Measurements from ENCODE around the gene HS1BP3. TPM values are rescaled to one million over a fixed set of nuclear protein-coding genes. Genes with fewer than 3 reads are reported as not detected.

HS1BP3 gene
- total and polyA plus RNA-seq, 10 donors, result 8.8 to 38.0 (median 25.9) TPM

DNA sequence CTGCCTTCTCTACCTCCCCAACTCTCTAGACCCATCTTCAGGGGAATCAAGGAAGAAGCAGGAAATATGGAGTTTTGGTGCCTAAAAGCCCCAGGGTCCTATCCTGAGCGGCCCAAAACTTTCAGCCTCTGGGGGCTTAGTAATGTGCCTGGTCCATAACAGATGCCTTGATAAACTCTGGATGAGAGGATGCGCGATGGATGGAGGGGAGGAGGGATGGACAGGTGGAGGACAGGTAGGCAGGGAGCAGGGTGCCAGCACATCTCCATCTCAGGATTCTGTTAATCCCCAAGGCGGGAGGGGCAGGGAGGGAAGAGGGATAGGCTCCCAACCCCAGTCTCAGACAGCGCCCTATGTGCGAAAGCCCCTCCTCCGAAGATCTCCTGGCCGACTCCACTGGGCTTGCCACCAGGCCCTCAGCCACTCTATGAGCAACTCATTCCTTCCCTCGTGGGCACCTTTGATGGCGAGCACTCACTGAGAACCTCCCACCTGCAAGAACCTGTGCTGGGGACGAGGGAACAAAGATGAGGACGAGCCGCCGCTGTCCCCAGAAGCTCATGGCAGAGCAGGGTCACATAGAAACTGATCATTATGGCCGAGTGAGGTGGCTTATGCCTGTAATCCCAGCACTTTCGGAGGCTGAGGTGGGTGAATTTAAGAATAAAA is 23.1 kb downstream of the HS1BP3 start:
- intact Hi-C loops (cut with DNase I; ENCODE audit: low total_unique reads), result no loop called here
- peak; percentile 54 for DNase-seq
- 87 to 92% (median 90%) methylated on average over 16 of the region's 16 CpGs for WGBS, 5 donors
- TF ChIP-seq, protein P1, sequence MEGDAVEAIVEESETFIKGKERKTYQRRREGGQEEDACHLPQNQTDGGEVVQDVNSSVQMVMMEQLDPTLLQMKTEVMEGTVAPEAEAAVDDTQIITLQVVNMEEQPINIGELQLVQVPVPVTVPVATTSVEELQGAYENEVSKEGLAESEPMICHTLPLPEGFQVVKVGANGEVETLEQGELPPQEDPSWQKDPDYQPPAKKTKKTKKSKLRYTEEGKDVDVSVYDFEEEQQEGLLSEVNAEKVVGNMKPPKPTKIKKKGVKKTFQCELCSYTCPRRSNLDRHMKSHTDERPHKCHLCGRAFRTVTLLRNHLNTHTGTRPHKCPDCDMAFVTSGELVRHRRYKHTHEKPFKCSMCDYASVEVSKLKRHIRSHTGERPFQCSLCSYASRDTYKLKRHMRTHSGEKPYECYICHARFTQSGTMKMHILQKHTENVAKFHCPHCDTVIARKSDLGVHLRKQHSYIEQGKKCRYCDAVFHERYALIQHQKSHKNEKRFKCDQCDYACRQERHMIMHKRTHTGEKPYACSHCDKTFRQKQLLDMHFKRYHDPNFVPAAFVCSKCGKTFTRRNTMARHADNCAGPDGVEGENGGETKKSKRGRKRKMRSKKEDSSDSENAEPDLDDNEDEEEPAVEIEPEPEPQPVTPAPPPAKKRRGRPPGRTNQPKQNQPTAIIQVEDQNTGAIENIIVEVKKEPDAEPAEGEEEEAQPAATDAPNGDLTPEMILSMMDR (IDR thresholded peaks at IDR 0.05 in 8 of 11, conservative IDR thresholded peaks at IDR 0.05 in 3 of 11), result no peak
- no peak for TF ChIP-seq POLR2AphosphoS5 (IDR thresholded peaks at IDR 0.05)
- no peak for TF ChIP-seq POLR2A (IDR thresholded peaks at IDR 0.05)
- H3K27ac ChIP-seq, result no peak overlapping the region
- H3K4me3 ChIP-seq, result no peak overlapping the region
- peaks cover 0 to 87% (median 27%) of the 10 kb centered on the region in 6 donors for H3K36me3 ChIP-seq
- H3K4me1 ChIP-seq, result peaks cover 0 to 11% (median 4%) of the 10 kb centered on the region in 6 donors
- H3K27me3 ChIP-seq (replicated peaks in 1 of 7), result no peaks in the 10 kb centered on the region
- H3K9me3 ChIP-seq, result no peaks in the 10 kb centered on the region

DNA sequence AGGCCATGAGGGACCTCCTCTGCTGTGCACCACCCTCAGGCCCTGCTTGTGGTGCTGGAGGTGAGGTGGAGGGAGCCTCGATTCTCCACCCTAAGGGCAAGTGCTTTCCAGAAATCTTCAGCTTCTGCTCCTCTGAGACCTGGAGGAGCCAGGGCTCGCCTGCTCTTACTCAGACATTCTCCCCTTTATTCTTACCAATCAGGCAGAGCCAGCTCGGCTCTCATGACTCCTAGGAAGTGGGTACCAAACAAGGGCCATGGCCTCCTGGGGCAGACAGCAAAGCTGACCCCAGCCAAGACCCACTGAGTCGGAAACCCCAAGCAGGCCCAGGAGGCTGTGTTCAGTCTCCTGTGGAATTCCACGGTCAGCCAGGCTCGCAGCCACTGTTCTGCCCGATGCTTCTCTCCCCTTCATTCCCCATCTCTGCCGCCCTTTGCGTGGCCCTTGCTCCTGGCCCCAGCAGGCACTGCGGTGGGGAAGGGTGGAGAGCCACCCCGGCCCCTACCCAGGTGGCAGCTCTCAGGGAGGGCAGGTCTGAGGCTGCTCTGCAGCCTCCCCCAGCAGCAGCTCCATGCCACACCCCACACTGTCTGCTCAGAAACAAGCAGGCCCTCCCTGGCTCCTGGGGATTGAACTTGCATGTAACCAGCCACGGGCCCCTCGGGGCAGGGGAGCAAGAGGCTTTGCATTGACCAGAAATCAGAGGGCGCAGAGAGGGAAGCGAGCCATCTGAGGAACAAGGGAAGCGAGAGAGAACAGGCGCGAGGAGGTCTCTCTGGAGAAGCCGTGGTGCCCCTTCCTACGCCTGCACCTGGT is 24.0 kb downstream of the HS1BP3 start:
- TF ChIP-seq POLR2A (IDR thresholded peaks at IDR 0.05), result no peak
- TF ChIP-seq POLR2AphosphoS5 (IDR thresholded peaks at IDR 0.05), result no peak
- TF ChIP-seq, protein P1 (IDR thresholded peaks at IDR 0.05 in 8 of 11, conservative IDR thresholded peaks at IDR 0.05 in 3 of 11), result no peak
- DNase-seq, result peak; percentile 72
- Histone ChIP-seq H3K4me3 (no peak overlapping the region), H3K9me3 (no peaks in the 10 kb centered on the region), H3K4me1 (peaks cover 0 to 11% (median 2%) of the 10 kb centered on the region in 6 donors), H3K36me3 (peaks cover 0 to 87% (median 36%) of the 10 kb centered on the region in 6 donors), H3K27me3 (replicated peaks in 1 of 7) (no peaks in the 10 kb centered on the region), H3K27ac (no peak overlapping the region)
- 79 to 91% (median 86%) methylated on average over 18 to 20 of the region's 20 CpGs for WGBS, 5 donors
- intact Hi-C loops (cut with DNase I; ENCODE audit: low total_unique reads), result no loop called here

DNA sequence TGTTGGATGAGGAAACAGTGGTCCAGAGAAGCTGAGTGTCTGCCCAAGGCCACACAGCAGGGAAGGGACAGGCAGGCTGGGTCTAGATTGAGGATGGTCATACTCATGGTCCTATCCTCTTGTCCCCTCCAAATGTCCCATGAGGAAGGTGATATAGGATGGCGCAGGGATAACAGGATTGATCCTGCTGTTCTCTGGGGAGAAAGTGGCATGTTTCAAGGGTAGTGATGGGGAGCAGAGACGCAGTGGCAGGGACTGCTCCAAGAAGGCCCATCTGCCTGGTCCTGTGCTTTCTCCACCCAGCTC is 24.6 kb downstream of the HS1BP3 start:
- TF ChIP-seq POLR2A (IDR thresholded peaks at IDR 0.05), result no peak
- TF ChIP-seq, protein P1 (IDR thresholded peaks at IDR 0.05 in 8 of 11, conservative IDR thresholded peaks at IDR 0.05 in 3 of 11), result no peak
- no peak for TF ChIP-seq POLR2AphosphoS5 (IDR thresholded peaks at IDR 0.05)
- no peaks in the 10 kb centered on the region for H3K9me3 ChIP-seq
- WGBS, 5 donors, result 91 to 100% (median 95%) methylated on average over 2 of the region's 2 CpGs
- intact Hi-C loops (cut with DNase I; ENCODE audit: low total_unique reads), result no loop called here
- peaks cover 0 to 11% (median 2%) of the 10 kb centered on the region in 6 donors for H3K4me1 ChIP-seq
- H3K36me3 ChIP-seq, result peaks cover 0 to 89% (median 41%) of the 10 kb centered on the region in 6 donors
- H3K27me3 ChIP-seq (replicated peaks in 1 of 7), result no peaks in the 10 kb centered on the region
- DNase-seq, result peak; percentile 45
- no peak overlapping the region for H3K27ac ChIP-seq
- H3K4me3 ChIP-seq, result no peak overlapping the region

Measured in spleen (tissue), 11 donors.